GM12878 (cell line): Measurements from ENCODE around the gene RREB1. TPM values are rescaled to one million over a fixed set of nuclear protein-coding genes. Genes with fewer than 3 reads are reported as not detected.
A peak's percentile ranks its signal among the peaks of the same experiment; 100 is the strongest.

Experiments used
- ATAC-seq: fragments of 200-7000 bp; cut with Tn5 transposase; 3 replicates; pipeline ENCODE4 v1.9.1; 2020; ENCODE audit warnings: mild to moderate bottlenecking, moderate library complexity
- BruUV-seq: library from RNA; stranded (reverse); fragments of 400-500 nt; replicated peaks from 2 replicates; lab custom pipeline; 2021; lab: Mats Ljungman, UMichigan
- CTCF ChIA-PET: fragments of 300-600 bp; sonication (Branson Sonifier 250); formaldehyde crosslinking; extraction: SDS; loops from one replicate; lab custom pipeline; 2021; ENCODE audit warnings: inconsistent platforms; lab: Yijun Ruan, JAX
- POLR2A ChIA-PET: fragments of 350-600 bp; formaldehyde crosslinking; extraction: SDS; loops from one replicate; lab custom pipeline; 2021; ENCODE audit warnings: inconsistent platforms; lab: Charles Lee
- RAD21 ChIA-PET: fragments of 300-600 bp; sonication (Branson Sonifier 250); formaldehyde crosslinking; loops from one replicate; lab custom pipeline; 2023; ENCODE audit warnings: antibody characterized with exemption; ENCODE audit not compliant: unreplicated experiment; lab: Charles Lee
- SMC1A ChIA-PET: fragments of 300-600 bp; sonication (Branson Sonifier 250); formaldehyde crosslinking; loops from one replicate; lab custom pipeline; 2023; ENCODE audit not compliant: unreplicated experiment, uncharacterized antibody; lab: Charles Lee
- DNase-seq: peaks from one replicate; pipeline ENCODE4 v3.0.0-alpha.2; 2011; ENCODE audit warnings: low read depth, low spot score
- FAIRE-seq: peaks from 3 replicates; lab custom pipeline; 2011; peaks lifted over from hg19 to GRCh38; lab: Jason Lieb, UNC
- H2AFZ ChIP-seq: 2 replicates; pipeline ENCODE4 v1.6.0; 2011; ENCODE audit warnings: low read depth, low read length, control low read depth; ENCODE audit not compliant: control insufficient read depth
- H3K27ac ChIP-seq: 2 replicates; pipeline ENCODE4 v1.5.1; 2011; ENCODE audit warnings: control low read depth; ENCODE audit not compliant: control insufficient read depth, insufficient read depth
- H3K27me3 ChIP-seq, 2 experiments: replicated peaks in 1 of 2; 2 replicates each; pipeline versions ENCODE4 v1.6.0 to v1.6.1; 2011; ENCODE audit warnings: low read length in 1 of 2; ENCODE audit not compliant: control insufficient read depth in 2 of 2, insufficient read depth in 2 of 2
- H3K36me3 ChIP-seq, 2 experiments: 2 replicates each; pipeline ENCODE4 v1.5.1; 2011; ENCODE audit warnings: low read length in 1 of 2; ENCODE audit not compliant: control insufficient read depth in 2 of 2, insufficient read depth in 2 of 2
- H3K4me1 ChIP-seq: 2 replicates; pipeline ENCODE4 v1.6.1; 2011; ENCODE audit warnings: mild to moderate bottlenecking, low read length, moderate library complexity, mixed read lengths; ENCODE audit not compliant: control insufficient read depth, insufficient read depth
- H3K4me2 ChIP-seq: 2 replicates; pipeline ENCODE4 v1.6.0; 2011; ENCODE audit warnings: control low read depth; ENCODE audit not compliant: control insufficient read depth, insufficient read depth
- H3K4me3 ChIP-seq: fragments of 200-600 bp; sonication (generic); 2 replicates; pipeline ENCODE4 v1.5.1; 2016
- H3K79me2 ChIP-seq: 2 replicates; pipeline ENCODE4 v1.6.0; 2011; ENCODE audit warnings: low read length; ENCODE audit not compliant: control insufficient read depth, insufficient read depth
- H3K9ac ChIP-seq: 2 replicates; pipeline ENCODE4 v1.8.0; 2011; ENCODE audit warnings: low read length, control low read depth, mixed read lengths; ENCODE audit not compliant: control insufficient read depth, insufficient read depth
- H3K9me3 ChIP-seq: replicated peaks from 3 replicates; pipeline ENCODE4 v1.5.1; 2011; ENCODE audit warnings: mild to moderate bottlenecking, low read length; ENCODE audit not compliant: control insufficient read depth, insufficient read depth
- H4K20me1 ChIP-seq: 2 replicates; pipeline ENCODE4 v1.6.0; 2011; ENCODE audit not compliant: control insufficient read depth, insufficient read depth
- ASH2L ChIP-seq: fragments of 300-600, 200-600 bp; sonication (generic); IDR thresholded peaks from 2 replicates; pipeline ENCODE4 v1.6.1; 2017; ENCODE audit warnings: low read depth, mild to moderate bottlenecking, borderline replicate concordance
- CHD4 ChIP-seq: fragments of 200-600 bp; sonication (generic); IDR thresholded peaks from 2 replicates; pipeline ENCODE4 v1.6.1; 2016; ENCODE audit warnings: mild to moderate bottlenecking
- IKZF2 ChIP-seq, 2 experiments: fragments of 450-650 bp; IDR thresholded peaks; 2 replicates each; pipeline ENCODE4 v1.6.1; 2017; ENCODE audit warnings: mild to moderate bottlenecking in 2 of 2, moderate library complexity in 2 of 2
- NFIC ChIP-seq: IDR thresholded peaks from 2 replicates; pipeline ENCODE4 v1.6.1; 2012; ENCODE audit warnings: low read depth, mild to moderate bottlenecking, inconsistent platforms, low read length, moderate library complexity
- STAT1 ChIP-seq: fragments of 450-650 bp; conservative IDR thresholded peaks from 2 replicates; pipeline ENCODE4 v1.6.1; 2014; ENCODE audit warnings: antibody characterized with exemption, mild to moderate bottlenecking
- WGBS: methylation state at CpG from one replicate; pipeline ENCODE4 v1.1.6; 2016; ENCODE audit warnings: low lambda C conversion rate; ENCODE audit not compliant: insufficient replicate concordance, insufficient coverage; ENCODE audit errors: missing lambda C conversion rate; 5-methylcytosine and 5-hydroxymethylcytosine counted together
- in situ Hi-C: fragments of 300-500 bp; cut with MboI; formaldehyde crosslinking; loops from 9 replicates; pipeline ENCODE4 v1.14.3; 2018; ENCODE audit warnings: mixed read lengths
- intact Hi-C: fragments of 100-400 bp; cut with micrococcal nuclease; formaldehyde crosslinking; loops from one replicate; pipeline ENCODE4 v1.14.2; 2022; ENCODE audit not compliant: unreplicated experiment
- polyA plus RNA-seq, 11 experiments: library from polyadenylated mRNA; depleted of rRNA in 4 of 11; unstranded in 6 of 11; stranded (reverse) in 5 of 11; fragments of >200 nt; fragmentation: Nextera tagmentation in 4 of 11; fragmentation: Illumina TruSeq in 1 of 11; extraction: Ambion mirVana in 4 of 11; extraction: Trizol in 1 of 11; gene quantifications; 1 replicate in 1 of 11; 2 replicates in 10 of 11; pipeline versions ENCODE4 v1.2.1 to v1.2.3, GENCODE V29; 2011 to 2016; ENCODE audit warnings: inconsistent platforms in 2 of 11, missing spikeins in 2 of 11, low read depth in 1 of 11
- total RNA-seq, 4 experiments: library from RNA; depleted of rRNA in 3 of 4; stranded (reverse); fragments of >200 nt in 3 of 4; fragmentation: Illumina TruSeq in 1 of 4; extraction: Trizol in 1 of 4; gene quantifications; 2 replicates each; pipeline versions ENCODE4 v1.2.1 to v1.2.3, GENCODE V29; 2013 to 2021

The RREB1 gene
- total and polyA plus RNA-seq, 10 of the 15 experiments (the other 5 are each of a cell fraction or from before 2014, with no cell fraction given): 1.9 to 30.3 (median 8.6) TPM

- SMC1A ChIA-PET: interaction anchor here (0.6 to 14.1 kb wide), 26 partner anchors 8 to 344 kb away, joined by 3 to 256 read pairs (median 5); no protein-coding TSS in a partner anchor
- H4K20me1 ChIP-seq: no peaks in the 10 kb centered on the region; the same call in 1 of the 2 replicates
- BruUV-seq: TSS peak; percentile 15
- TF ChIP-seq ASH2L (no peak), NFIC (peak; percentile 27)
- H3K27ac ChIP-seq: peak overlapping the region; percentile 88
- peak overlapping the region; percentile 55 for H3K4me3 ChIP-seq
- peaks cover 82% of the 10 kb centered on the region for H3K4me1 ChIP-seq
- ATAC-seq: no peak
- RAD21 ChIA-PET: interaction anchor here (0.7 to 6.0 kb wide), 12 partner anchors 9 to 219 kb away, joined by 3 to 87 read pairs (median 6); no protein-coding TSS in a partner anchor
- H3K9ac ChIP-seq: peak overlapping the region; percentile 27; the same call in 1 of the 2 replicates
- CTCF ChIA-PET: interaction anchor here (0.9 to 7.7 kb wide), 12 partner anchors 9 to 351 kb away, joined by 3 to 63 read pairs (median 6); no protein-coding TSS in a partner anchor
- peaks cover 2% of the 10 kb centered on the region in 2 experiments; a peak in 3 of 4 replicates for H3K36me3 ChIP-seq
- H3K9me3 ChIP-seq: no peaks in the 10 kb centered on the region
- 56% methylated on average over 2 of the region's 2 CpGs for WGBS
- no peak for DNase-seq
- in situ Hi-C loops: no loop called here
- POLR2A ChIA-PET: interaction anchor here (0.8 to 5.4 kb wide), 9 partner anchors 9 to 338 kb away, joined by 4 to 63 read pairs (median 8); no protein-coding TSS in a partner anchor
- H3K27me3 ChIP-seq: no peaks in the 10 kb centered on the region
- peaks cover 98% of the 10 kb centered on the region for H3K79me2 ChIP-seq
- no peak for FAIRE-seq
- peak overlapping the region; percentile 80 for H3K4me2 ChIP-seq
- intact Hi-C loops: no loop called here
- H2AFZ ChIP-seq: no peak overlapping the region
Observed at GRCh38 chr6:7138046-7138531, 30.3 kb downstream of the RREB1 start.

GRCh38 chr6:7138921-7139358 is 31.2 kb downstream of the RREB1 start:
- Histone ChIP-seq H4K20me1 (no peaks in the 10 kb centered on the region; the same call in 1 of the 2 replicates), H3K4me1 (peaks cover 84% of the 10 kb centered on the region), H3K4me3 (no peak overlapping the region), H3K27me3 (no peaks in the 10 kb centered on the region), H2AFZ (no peak overlapping the region), H3K9ac (no peak overlapping the region), H3K27ac (peak overlapping the region; percentile 88), H3K36me3 (peaks cover 2% of the 10 kb centered on the region in 2 experiments; a peak in 3 of 4 replicates), H3K9me3 (no peaks in the 10 kb centered on the region), H3K4me2 (peak overlapping the region; percentile 80), H3K79me2 (peaks cover 98% of the 10 kb centered on the region)
- in situ Hi-C loops (no loop called here), intact Hi-C loops (no loop called here)
- ChIA-PET RAD21 (interaction anchor here (0.9 to 6.0 kb wide), 10 partner anchors 8 to 220 kb away, joined by 3 to 87 read pairs (median 14); no protein-coding TSS in a partner anchor), POLR2A (interaction anchor here (2.3 to 5.4 kb wide), 4 partner anchors 8 to 29 kb away, joined by 8 to 63 read pairs (median 16); no protein-coding TSS in a partner anchor), SMC1A (interaction anchor here (0.9 to 14.1 kb wide), 16 partner anchors 7 to 339 kb away, joined by 3 to 256 read pairs (median 6); no protein-coding TSS in a partner anchor), CTCF (interaction anchor here (0.9 to 7.7 kb wide), 8 partner anchors 8 to 103 kb away, joined by 3 to 63 read pairs (median 8); no protein-coding TSS in a partner anchor)
- TF ChIP-seq IKZF2 (IDR thresholded peaks at IDR 0.05): 0 out of 4 replicates have a peak, but pooled peaks of 1 of the 2 experiments have one; percentile 15
- TF ChIP-seq STAT1: no peak
- TF ChIP-seq CHD4: 0 out of 2 replicates have a peak, but pooled peaks have one; percentile 45
- no TSS peak for BruUV-seq
- peak; percentile 7 for FAIRE-seq
- 0% methylated on average over 1 of the region's 1 CpG for WGBS
- DNase-seq: no peak
- ATAC-seq: peak; percentile 28
